HTERT RPE-1 (cell line): ENCODE data around the gene NEK7.

Experiments
- in situ Hi-C: fragments of 300-500 bp; cut with MboI; formaldehyde crosslinking; loops from 4 replicates; pipeline ENCODE4 v1.14.3; 2020; ENCODE audit warnings: low sequenced_read_pairs

The NEK7 gene

GRCh38 chr1:198141668-198142351, 15.0 kb upstream of the NEK7 start:
- in situ Hi-C loops, result no loop called here

GRCh38 chr1:198143797-198144196, 13.0 kb upstream of the NEK7 start:
- in situ Hi-C loops, result no loop called here

- in situ Hi-C loops, result no loop called here
These were observed 9.6 kb upstream of the NEK7 start for GRCh38 chr1:198147216-198147615.

- in situ Hi-C loops, result no loop called here
These were observed 6.4 kb upstream of the NEK7 start for GRCh38 chr1:198150369-198150768.

- in situ Hi-C loops, result no loop called here
These were observed 5.1 kb upstream of the NEK7 start for GRCh38 chr1:198151688-198152087.

GRCh38 chr1:198153103-198153502, 3.7 kb upstream of the NEK7 start:
- in situ Hi-C loops, result no loop called here

- in situ Hi-C loops, result no loop called here
These were observed 3.0 kb upstream of the NEK7 start for GRCh38 chr1:198153804-198154203.

- in situ Hi-C loops, result no loop called here
These were observed 1.5 kb upstream of the NEK7 start for GRCh38 chr1:198155253-198155652.

- in situ Hi-C loops, result no loop called here
These were observed 570 bp upstream of the NEK7 start for GRCh38 chr1:198156111-198156744.

GRCh38 chr1:198157241-198157846, 546 bp downstream of the NEK7 start:
- in situ Hi-C loops, result no loop called here

- in situ Hi-C loops, result no loop called here
These were observed 1.3 kb downstream of the NEK7 start for GRCh38 chr1:198157847-198158725.

GRCh38 chr1:198158735-198159589, 2.2 kb downstream of the NEK7 start:
- in situ Hi-C loops, result no loop called here

GRCh38 chr1:198160222-198160621, 3.4 kb downstream of the NEK7 start:
- in situ Hi-C loops, result no loop called here

- in situ Hi-C loops, result no loop called here
These were observed 4.3 kb downstream of the NEK7 start for GRCh38 chr1:198160946-198161614.

GRCh38 chr1:198161718-198162090, 4.9 kb downstream of the NEK7 start:
- in situ Hi-C loops, result no loop called here

- in situ Hi-C loops, result no loop called here
These were observed 5.4 kb downstream of the NEK7 start for GRCh38 chr1:198162091-198162767.

- in situ Hi-C loops, result no loop called here
These were observed 9.3 kb downstream of the NEK7 start for GRCh38 chr1:198165927-198166647.

GRCh38 chr1:198166900-198167299, 10.1 kb downstream of the NEK7 start:
- in situ Hi-C loops, result no loop called here

GRCh38 chr1:198167436-198167934, 10.7 kb downstream of the NEK7 start:
- in situ Hi-C loops, result no loop called here
